Activated CD8-positive, alpha-beta memory T cell treated with anti-CD3 and anti-CD28 coated beads for 36 hours (primary cell): Measurements from ENCODE around the gene LTA. TPM values are rescaled to one million over a fixed set of nuclear protein-coding genes. Genes with fewer than 3 reads are reported as not detected.

Source experiments
- CTCF ChIA-PET: fragments of 350-600 bp; sonication (Branson Sonifier 250); formaldehyde crosslinking; loops from one replicate; lab custom pipeline; 2021; ENCODE audit warnings: antibody characterized with exemption; lab: Charles Lee
- POLR2A ChIA-PET: fragments of 350-600 bp; sonication (Branson Sonifier 250); formaldehyde crosslinking; loops from one replicate; lab custom pipeline; 2021; ENCODE audit warnings: antibody characterized with exemption; lab: Charles Lee
- total RNA-seq, 2 experiments: library from RNA; stranded (reverse); gene quantifications; one replicate each; pipeline ENCODE4 v1.2.3, GENCODE V29; 2021

The LTA gene
- total RNA-seq, 2 experiments from 2014 or later = 702 to 706 TPM

DNA sequence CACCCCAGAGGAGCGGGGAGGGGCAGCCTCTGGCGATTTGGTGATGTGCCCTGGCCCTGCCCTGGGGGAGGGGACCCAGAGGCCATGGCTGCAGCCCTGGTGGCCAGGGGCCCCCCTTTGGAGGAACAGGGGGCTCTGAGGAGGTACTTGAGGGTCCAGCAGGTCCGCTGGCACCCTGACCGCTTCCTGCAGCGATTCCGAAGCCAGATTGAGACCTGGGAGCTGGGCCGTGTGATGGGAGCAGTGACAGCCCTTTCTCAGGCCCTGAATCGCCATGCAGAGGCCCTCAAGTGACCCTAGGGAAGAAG, 13.8 kb upstream of the LTA start:
- CTCF ChIA-PET = interaction anchor here (0.9 to 24.4 kb wide), 7 partner anchors 10 to 211 kb away, joined by 3 to 348 read pairs (median 13); partner anchors contain the start of genes BAG6, LTA, LTB and NCR3
- POLR2A ChIA-PET = interaction anchor here (0.6 to 5.7 kb wide), 3 partner anchors 12 to 1042 kb away, joined by 5 to 66 read pairs (median 41); partner anchors contain the start of genes LTA and TNF

DNA sequence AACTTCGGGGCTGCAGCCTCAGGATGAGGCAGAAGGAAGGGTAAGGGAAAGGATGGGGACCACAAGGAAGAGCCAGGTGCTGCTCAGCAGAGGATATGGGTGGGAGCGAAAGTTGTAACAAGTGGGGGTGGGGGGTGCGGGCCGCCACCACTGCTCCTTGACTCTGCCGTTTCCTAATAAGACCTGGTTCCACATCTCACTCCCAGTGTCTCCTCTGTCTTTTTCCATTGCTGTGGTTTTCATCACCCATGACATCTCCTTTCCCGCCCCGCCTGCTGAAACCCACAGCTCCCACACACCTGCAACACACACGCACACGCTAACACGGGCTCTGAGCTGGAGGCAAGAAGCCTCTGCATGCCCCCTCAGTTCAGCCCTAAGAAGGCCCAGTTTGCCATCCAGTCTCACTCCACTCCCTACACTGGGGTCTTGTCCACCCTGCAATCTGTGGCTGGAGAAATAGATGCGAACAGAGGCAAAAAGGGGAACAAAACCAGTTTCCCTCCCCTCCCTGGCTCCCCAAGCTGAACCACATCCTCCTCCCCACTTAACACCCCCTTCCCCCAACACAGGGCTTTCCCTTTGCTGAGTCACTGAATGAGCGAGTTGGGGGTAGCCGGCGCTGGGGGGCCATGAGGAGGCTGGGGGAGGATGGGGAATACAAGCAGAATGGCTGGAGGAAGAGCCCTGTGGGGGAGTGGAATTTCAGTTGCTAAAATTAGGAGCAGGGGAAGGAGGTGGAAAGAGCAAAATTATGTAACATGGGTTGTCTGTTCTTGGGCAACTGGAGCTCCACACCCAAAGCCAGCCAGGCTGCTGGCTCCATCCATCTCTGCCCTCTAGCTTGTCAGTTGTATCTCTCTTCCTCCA, 13.2 kb upstream of the LTA start:
- ChIA-PET POLR2A (interaction anchor here (0.6 to 5.7 kb wide), 5 partner anchors 11 to 1043 kb away, joined by 3 to 66 read pairs (median 5); partner anchors contain the start of genes LST1, LTA and TNF), CTCF (interaction anchor here (0.9 to 24.4 kb wide), 9 partner anchors 8 to 211 kb away, joined by 3 to 348 read pairs (median 12); partner anchors contain the start of genes BAG6, LTA, LTB and NCR3)

DNA sequence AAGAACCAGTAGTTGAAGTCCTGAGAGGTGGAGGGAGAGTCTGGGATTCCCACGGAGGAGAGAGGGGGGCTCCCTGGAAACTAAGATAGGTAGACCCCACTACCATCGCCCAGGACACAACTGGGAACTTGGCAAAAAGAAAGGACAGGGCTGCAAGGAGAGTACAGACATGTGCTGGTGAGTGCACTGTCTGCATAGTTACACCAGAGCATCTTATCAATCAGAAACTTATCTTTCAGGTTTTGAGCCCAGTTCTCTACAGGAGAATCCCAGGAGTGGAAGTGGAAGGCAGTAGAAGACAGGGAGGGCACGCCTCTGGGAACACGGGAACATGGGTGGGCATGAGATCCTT, 12.5 kb upstream of the LTA start:
- CTCF ChIA-PET = interaction anchor here (0.6 to 24.4 kb wide), 9 partner anchors 8 to 407 kb away, joined by 3 to 348 read pairs (median 12); partner anchors contain the start of genes LTA, LTB, NCR3 and NFKBIL1
- POLR2A ChIA-PET = interaction anchor here (0.6 to 5.7 kb wide), 8 partner anchors 9 to 268 kb away, joined by 3 to 66 read pairs (median 3); partner anchors contain the start of genes BAG6, HSPA1B, LST1 and LTA

DNA sequence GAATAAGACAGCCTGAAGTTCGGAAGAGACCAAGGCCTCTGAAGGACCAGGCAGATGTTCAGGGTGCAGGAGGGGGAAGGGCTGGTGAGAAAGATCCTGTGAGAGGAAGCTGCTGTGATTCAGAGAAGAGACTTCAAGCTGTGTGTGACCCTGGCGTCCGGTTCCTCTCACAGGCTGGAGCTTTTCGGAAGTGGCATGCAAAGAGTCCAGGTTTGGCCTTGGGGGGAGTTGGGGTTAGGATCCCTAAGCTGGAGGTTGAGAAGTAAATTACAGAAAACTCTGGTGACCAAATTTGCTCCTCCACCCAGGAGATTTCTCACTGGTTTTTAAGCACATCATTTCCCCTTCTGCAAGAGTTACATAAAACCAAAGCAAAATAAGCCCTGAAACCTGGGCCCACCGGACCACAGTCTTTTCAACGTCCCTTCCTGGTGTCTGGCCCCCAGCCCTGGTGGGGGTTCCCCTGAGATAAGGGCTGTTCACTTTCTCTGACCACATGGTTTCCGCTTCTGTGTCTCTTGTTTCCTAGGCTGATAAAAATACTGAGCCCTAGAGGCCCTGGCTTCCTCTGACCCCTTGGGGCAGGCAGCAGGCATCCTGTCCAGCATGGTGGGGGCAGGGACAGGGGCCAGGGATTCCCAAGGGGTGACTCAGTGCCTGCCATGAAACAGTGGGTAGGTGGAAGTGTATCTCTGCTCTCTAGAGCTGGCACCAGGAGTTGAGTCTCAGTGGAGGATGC, 12.0 kb upstream of the LTA start:
- ChIA-PET CTCF (interaction anchor here (0.6 to 24.4 kb wide), 9 partner anchors 9 to 408 kb away, joined by 3 to 348 read pairs (median 12); partner anchors contain the start of genes LTA, LTB, NCR3 and NFKBIL1), POLR2A (interaction anchor here (0.6 to 5.7 kb wide), 7 partner anchors 10 to 267 kb away, joined by 3 to 66 read pairs (median 3); partner anchors contain the start of genes BAG6, HSPA1B, LTA and TNF)

DNA sequence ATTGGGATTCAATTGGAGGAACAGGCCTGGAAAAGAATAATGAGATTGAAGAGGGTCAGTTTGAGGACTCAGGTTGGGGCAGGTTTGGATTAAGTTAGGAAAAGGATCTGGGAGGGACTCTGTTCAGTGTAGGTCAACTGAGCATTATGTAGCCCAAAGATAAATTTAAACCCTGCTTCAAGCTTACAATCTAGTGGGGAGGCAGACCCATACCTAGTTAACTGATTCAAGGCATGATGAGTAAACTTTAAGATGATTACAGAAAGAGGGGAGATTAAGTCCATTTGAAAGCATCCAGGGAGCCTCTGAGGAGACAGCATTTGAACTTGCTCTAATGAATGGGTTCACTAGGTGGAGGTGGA, 11.4 kb upstream of the LTA start:
- CTCF ChIA-PET = interaction anchor here (0.9 to 24.4 kb wide), 6 partner anchors 11 to 36 kb away, joined by 3 to 348 read pairs (median 32); partner anchors contain the start of genes LTA, LTB, NCR3 and NFKBIL1
- POLR2A ChIA-PET = interaction anchor here (3.2 to 5.7 kb wide), 2 partner anchors 9 to 15 kb away, joined by 41 to 66 read pairs; partner anchors contain the start of genes LTA and TNF

DNA sequence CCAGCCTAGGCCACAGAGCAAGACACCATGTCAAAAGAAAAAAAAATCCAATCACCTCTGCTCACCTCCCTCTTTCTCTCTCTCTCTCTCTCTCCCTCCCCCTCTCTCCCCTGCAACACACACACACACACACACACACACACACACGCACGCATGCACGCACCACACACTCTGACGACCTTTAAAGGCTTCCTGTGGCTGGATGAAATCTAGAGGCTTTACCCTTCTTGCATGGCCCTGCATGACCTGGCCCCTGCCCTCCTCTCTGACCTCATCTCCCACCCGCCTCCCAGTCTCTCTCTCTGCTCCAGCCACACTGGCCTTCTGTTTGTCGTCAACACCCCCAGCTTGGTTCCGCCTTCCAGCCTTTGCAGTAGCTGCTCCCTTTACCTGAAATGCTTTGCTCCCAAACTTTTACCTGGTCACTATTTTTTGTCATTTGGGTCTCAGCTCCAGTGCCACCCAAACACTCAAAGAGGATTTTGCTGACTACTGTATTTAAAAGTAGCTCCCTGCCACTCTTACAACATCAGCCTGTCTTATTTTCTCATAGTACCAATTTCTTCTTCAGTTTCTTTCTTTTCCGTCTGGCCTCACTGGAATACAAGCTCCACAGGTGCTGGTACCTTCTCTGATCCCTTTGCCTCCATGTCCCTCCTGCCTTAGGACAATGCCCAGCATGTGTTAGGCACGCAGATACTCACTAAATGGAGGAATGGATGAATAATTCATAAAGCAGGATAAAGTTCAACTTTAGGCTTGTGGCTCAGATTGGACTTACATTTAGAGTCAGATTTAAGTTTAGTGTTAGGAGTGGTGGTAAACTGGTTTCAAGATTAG, 4.3 kb upstream of the LTA start:
- ChIA-PET POLR2A (interaction anchor here (0.6 to 4.8 kb wide), 4 partner anchors 8 to 229 kb away, joined by 3 to 41 read pairs (median 8); partner anchors contain the start of gene LTB), CTCF (interaction anchor here (0.7 to 9.0 kb wide), 8 partner anchors 8 to 30 kb away, joined by 3 to 80 read pairs (median 8); partner anchors contain the start of gene NCR3)

DNA sequence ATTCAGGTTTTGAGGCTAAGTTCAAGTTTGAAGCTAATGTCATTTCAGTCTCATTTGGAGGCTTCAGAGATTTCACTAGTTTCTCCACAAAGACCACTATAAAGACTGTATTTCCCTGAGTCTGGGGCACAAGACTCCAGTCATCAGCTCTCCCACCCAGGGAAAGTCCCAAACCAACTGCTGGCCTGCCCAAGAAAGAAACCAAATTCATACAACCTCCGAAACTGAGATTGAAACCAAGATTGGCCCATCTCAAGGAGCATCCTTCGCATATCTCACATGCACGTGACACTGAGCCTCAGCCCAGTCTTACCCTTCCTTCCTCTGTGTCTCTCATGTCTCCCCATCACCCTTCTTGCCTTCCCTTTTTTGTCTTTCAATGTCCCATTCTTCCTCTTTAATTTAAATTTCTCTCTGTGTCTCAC, 3.5 kb upstream of the LTA start:
- ChIA-PET POLR2A (interaction anchor here (1.4 to 4.8 kb wide), 3 partner anchors 8 to 14 kb away, joined by 4 to 41 read pairs (median 11); partner anchors contain the start of gene LTB), CTCF (interaction anchor here (0.7 to 9.0 kb wide), 10 partner anchors 8 to 227 kb away, joined by 3 to 80 read pairs (median 4); partner anchors contain the start of genes NCR3 and VARS1)

DNA sequence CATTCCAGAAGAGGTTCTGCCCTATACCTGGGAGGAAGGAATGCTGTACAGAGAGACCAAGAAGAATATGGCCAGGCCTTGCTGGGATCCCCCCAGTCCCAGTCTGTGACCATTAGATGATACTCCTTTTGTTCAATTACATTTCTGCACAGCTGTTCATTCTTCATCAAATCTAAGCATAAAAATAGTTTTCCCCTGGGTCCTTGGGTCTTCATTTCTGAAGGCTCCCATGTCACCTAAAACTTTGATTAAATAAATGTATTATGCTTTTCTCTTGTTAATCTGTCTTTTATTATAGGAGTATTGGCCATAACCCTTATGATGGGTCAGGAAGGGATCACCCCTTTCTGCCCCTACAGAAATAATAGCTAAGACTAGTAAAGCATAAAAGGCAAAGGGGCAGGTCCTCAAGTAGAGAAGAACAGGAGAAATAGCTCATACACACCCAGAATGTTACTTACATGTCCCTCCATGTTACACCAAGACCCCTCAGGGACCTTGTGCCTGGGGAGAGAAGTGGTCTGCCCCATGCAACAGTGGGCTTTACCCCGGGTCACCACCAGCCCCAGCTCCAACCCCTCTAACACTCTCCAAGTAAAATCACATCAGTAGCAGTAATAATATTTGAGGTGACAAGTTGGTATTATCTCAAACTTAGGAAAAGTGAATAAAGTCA, 2.1 kb upstream of the LTA start:
- POLR2A ChIA-PET = interaction anchor here (1.3 to 4.8 kb wide), 2 partner anchors 10 kb away, joined by 6 to 41 read pairs; no protein-coding TSS in a partner anchor
- CTCF ChIA-PET = interaction anchor here (1.1 to 9.0 kb wide), 8 partner anchors 10 to 226 kb away, joined by 3 to 80 read pairs (median 12); partner anchors contain the start of genes LST1, NCR3 and VARS1

DNA sequence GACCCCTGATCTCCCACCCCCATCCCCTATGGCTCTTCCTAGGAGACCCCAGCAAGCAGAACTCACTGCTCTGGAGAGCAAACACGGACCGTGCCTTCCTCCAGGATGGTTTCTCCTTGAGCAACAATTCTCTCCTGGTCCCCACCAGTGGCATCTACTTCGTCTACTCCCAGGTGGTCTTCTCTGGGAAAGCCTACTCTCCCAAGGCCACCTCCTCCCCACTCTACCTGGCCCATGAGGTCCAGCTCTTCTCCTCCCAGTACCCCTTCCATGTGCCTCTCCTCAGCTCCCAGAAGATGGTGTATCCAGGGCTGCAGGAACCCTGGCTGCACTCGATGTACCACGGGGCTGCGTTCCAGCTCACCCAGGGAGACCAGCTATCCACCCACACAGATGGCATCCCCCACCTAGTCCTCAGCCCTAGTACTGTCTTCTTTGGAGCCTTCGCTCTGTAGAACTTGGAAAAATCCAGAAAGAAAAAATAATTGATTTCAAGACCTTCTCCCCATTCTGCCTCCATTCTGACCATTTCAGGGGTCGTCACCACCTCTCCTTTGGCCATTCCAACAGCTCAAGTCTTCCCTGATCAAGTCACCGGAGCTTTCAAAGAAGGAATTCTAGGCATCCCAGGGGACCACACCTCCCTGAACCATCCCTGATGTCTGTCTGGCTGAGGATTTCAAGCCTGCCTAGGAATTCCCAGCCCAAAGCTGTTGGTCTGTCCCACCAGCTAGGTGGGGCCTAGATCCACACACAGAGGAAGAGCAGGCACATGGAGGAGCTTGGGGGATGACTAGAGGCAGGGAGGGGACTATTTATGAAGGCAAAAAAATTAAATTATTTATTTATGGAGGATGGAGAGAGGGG, 1.4 kb downstream of the LTA start:
- ChIA-PET CTCF (interaction anchor here (0.5 to 9.0 kb wide), 11 partner anchors 10 to 132 kb away, joined by 3 to 80 read pairs (median 5); partner anchors contain the start of genes ATP6V1G2, DDX39B, LST1 and NCR3), POLR2A (interaction anchor here (1.1 to 4.9 kb wide), 6 partner anchors 14 to 79 kb away, joined by 3 to 66 read pairs (median 10); partner anchors contain the start of genes BAG6, DDX39B and LST1)

DNA sequence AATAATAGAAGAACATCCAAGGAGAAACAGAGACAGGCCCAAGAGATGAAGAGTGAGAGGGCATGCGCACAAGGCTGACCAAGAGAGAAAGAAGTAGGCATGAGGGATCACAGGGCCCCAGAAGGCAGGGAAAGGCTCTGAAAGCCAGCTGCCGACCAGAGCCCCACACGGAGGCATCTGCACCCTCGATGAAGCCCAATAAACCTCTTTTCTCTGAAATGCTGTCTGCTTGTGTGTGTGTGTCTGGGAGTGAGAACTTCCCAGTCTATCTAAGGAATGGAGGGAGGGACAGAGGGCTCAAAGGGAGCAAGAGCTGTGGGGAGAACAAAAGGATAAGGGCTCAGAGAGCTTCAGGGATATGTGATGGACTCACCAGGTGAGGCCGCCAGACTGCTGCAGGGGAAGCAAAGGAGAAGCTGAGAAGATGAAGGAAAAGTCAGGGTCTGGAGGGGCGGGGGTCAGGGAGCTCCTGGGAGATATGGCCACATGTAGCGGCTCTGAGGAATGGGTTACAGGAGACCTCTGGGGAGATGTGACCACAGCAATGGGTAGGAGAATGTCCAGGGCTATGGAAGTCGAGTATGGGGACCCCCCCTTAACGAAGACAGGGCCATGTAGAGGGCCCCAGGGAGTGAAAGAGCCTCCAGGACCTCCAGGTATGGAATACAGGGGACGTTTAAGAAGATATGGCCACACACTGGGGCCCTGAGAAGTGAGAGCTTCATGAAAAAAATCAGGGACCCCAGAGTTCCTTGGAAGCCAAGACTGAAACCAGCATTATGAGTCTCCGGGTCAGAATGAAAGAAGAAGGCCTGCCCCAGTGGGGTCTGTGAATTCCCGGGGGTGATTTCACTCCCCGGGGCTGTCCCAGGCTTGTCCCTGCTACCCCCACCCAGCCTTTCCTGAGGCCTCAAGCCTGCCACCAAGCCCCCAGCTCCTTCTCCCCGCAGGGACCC, 2.3 kb downstream of the LTA start:
- POLR2A ChIA-PET = interaction anchor here (0.5 to 4.9 kb wide), 14 partner anchors 9 to 219 kb away, joined by 3 to 66 read pairs (median 5); partner anchors contain the start of genes BAG6, DDX39B, LST1 and NCR3
- CTCF ChIA-PET = interaction anchor here (0.5 to 9.0 kb wide), 10 partner anchors 9 to 133 kb away, joined by 3 to 80 read pairs (median 6); partner anchors contain the start of genes ATP6V1G2, DDX39B, LST1 and NCR3

DNA sequence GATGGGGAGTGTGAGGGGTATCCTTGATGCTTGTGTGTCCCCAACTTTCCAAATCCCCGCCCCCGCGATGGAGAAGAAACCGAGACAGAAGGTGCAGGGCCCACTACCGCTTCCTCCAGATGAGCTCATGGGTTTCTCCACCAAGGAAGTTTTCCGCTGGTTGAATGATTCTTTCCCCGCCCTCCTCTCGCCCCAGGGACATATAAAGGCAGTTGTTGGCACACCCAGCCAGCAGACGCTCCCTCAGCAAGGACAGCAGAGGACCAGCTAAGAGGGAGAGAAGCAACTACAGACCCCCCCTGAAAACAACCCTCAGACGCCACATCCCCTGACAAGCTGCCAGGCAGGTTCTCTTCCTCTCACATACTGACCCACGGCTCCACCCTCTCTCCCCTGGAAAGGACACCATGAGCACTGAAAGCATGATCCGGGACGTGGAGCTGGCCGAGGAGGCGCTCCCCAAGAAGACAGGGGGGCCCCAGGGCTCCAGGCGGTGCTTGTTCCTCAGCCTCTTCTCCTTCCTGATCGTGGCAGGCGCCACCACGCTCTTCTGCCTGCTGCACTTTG, 3.3 kb downstream of the LTA start, which contains the start of gene TNF:
TSS of gene TNF (plus strand) at position 231 of the 567 bp plus-strand sequence. CDS start at position 408, 177 bp downstream.
- ChIA-PET CTCF (interaction anchor here (0.8 to 9.0 kb wide), 6 partner anchors 11 to 34 kb away, joined by 3 to 80 read pairs (median 18); partner anchors contain the start of genes ATP6V1G2, DDX39B, LST1 and NCR3), POLR2A (interaction anchor here (0.5 to 4.9 kb wide), 16 partner anchors 8 to 961 kb away, joined by 3 to 66 read pairs (median 5); partner anchors contain the start of genes DDX39B, LST1, NCR3 and NFKBIL1)

DNA sequence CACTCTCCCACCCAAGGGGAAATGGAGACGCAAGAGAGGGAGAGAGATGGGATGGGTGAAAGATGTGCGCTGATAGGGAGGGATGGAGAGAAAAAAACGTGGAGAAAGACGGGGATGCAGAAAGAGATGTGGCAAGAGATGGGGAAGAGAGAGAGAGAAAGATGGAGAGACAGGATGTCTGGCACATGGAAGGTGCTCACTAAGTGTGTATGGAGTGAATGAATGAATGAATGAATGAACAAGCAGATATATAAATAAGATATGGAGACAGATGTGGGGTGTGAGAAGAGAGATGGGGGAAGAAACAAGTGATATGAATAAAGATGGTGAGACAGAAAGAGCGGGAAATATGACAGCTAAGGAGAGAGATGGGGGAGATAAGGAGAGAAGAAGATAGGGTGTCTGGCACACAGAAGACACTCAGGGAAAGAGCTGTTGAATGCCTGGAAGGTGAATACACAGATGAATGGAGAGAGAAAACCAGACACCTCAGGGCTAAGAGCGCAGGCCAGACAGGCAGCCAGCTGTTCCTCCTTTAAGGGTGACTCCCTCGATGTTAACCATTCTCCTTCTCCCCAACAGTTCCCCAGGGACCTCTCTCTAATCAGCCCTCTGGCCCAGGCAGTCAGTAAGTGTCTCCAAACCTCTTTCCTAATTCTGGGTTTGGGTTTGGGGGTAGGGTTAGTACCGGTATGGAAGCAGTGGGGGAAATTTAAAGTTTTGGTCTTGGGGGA, 4.0 kb downstream of the LTA start:
- CTCF ChIA-PET = interaction anchor here (0.7 to 12.2 kb wide), 10 partner anchors 8 to 35 kb away, joined by 3 to 300 read pairs (median 14); partner anchors contain the start of genes ATP6V1G2, DDX39B, LST1 and NCR3
- POLR2A ChIA-PET = interaction anchor here (0.5 to 4.9 kb wide), 15 partner anchors 7 to 365 kb away, joined by 3 to 66 read pairs (median 5); partner anchors contain the start of genes DDX39B, LST1, NCR3 and NFKBIL1
